Measurements from ENCODE around the gene LIMS1.
A peak's percentile ranks its signal among the peaks of the same experiment; 100 is the strongest.
"Not testable (repeated sequence)": the region's sequence is repeated elsewhere in the genome, so short reads cannot be mapped to it uniquely, and the experiment has no call there.

LIMS1 gene

DNA sequence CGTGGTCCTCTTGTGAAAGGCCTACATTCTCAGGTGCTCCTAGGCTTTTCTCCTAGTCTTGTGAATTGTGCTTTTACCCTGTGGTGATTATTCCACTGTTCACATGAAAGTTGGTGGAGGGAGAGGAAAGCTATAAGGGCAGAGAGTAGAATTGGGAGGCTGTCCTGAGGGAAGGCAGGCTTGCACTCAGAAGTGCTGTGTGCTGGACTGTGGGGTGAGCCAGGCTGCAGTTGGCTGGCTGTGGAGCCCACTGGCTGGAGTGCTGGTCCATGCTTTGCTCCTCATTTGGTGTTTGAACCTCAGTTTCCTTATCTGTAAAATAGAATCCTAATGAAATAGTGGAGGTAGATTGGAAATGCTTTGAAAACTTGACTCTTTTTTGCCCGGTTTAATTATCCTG, 21.3 kb downstream of the LIMS1 start:
- DNase-seq (ENCODE audit: insufficient read length), result no peak
- TF ChIP-seq POLR2AphosphoS5 (IDR thresholded peaks at IDR 0.05; ENCODE audit: low read depth, low read length) (no peak), POLR2A (IDR thresholded peaks at IDR 0.05; ENCODE audit: low read depth, low read length) (no peak), TAF1 (IDR thresholded peaks at IDR 0.05; ENCODE audit: borderline replicate concordance, low read depth, low read length) (no peak)
- FAIRE-seq, result no peak

DNA sequence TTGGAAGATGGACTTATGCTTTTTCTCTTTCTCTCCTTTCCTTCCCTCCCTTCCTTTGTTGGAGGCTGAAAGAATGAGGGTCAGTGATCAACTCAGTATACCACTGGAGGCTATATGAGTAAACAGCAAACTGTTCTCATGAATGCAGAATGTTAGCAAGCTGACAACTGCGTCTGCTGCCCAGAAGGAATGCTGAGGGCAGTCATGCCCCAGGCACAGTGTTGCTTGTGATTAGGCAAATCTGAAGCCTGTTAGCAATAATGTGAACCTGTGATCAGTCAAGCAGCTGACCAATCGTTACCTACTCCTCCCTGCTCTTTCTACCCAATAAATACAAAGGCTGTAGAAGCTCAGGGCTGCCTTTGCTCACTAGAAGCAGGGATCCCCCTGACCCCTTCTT, 22.3 kb downstream of the LIMS1 start:
- not testable (repeated sequence) for FAIRE-seq

DNA sequence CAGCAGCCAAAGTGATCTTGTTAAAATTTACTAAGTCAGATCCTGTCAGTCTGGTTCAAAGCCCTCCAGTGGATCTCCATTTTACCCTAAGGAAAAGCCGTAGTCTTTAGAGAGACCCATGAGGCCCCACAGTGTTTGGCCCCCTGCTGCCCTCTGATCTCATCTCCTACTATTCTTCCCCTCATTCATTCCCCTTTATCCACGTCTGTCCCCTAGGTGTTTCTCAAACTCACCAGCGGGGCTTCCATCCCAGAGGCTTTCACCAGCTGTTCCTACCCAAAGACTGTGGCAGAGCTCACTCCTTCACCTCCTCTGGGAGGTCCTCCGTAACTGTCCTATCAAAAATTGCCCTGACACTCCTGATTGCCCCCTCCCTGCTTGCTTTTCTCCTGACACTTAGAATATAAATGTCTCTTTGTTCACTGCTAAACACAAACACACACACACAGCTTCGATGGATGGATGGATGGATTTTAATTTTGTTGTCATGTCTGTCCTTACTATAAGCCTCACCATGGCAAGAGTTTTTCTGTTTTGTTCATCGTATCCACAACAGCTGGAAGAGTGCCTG, 26.1 kb downstream of the LIMS1 start:
- TF ChIP-seq TAF1 (IDR thresholded peaks at IDR 0.05; ENCODE audit: borderline replicate concordance, low read depth, low read length) (no peak), POLR2A (IDR thresholded peaks at IDR 0.05; ENCODE audit: low read depth, low read length) (no peak), POLR2AphosphoS5 (IDR thresholded peaks at IDR 0.05; ENCODE audit: low read depth, low read length) (no peak)
- DNase-seq (ENCODE audit: insufficient read length) (no peak), FAIRE-seq (no peak)

More for the DNA sequence above, 22.3 kb downstream of the LIMS1 start:
- not testable (repeated sequence) for DNase-seq (ENCODE audit: insufficient read length)

DNA sequence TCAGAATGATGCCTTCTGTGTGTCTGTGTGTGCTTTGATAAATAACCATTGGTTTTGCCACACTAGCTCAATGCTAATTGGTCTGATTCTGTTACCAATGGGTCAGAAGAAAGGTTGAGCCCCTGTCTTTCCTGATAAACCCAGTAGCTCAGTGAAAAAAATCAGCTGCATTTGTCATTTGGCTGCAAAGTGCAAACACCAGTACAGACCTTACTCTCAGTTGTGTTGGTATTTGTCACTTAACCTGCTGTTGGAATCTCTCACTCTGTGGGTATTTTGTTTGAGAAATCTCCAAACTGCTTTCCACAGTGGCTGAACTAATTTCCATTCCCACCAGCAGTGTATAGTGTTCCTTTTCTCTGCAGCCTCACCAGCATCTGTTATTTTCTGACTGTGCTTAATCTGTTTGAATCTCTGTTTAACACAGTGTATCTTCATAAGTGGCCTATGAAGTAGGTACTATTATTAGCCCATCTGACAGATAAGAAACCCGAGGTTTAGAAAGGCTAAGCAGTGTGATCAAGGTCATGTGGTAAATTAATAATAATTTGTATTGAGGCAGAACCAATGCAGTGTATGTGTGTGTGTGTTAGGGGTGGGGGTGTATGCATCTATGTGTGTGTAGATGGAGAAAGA, 26.7 kb downstream of the LIMS1 start:
- TF ChIP-seq TAF1 (IDR thresholded peaks at IDR 0.05; ENCODE audit: borderline replicate concordance, low read depth, low read length) (no peak), POLR2A (IDR thresholded peaks at IDR 0.05; ENCODE audit: low read depth, low read length) (no peak), POLR2AphosphoS5 (IDR thresholded peaks at IDR 0.05; ENCODE audit: low read depth, low read length) (no peak)
- FAIRE-seq, result no peak
- no peak for DNase-seq (ENCODE audit: insufficient read length)

DNA sequence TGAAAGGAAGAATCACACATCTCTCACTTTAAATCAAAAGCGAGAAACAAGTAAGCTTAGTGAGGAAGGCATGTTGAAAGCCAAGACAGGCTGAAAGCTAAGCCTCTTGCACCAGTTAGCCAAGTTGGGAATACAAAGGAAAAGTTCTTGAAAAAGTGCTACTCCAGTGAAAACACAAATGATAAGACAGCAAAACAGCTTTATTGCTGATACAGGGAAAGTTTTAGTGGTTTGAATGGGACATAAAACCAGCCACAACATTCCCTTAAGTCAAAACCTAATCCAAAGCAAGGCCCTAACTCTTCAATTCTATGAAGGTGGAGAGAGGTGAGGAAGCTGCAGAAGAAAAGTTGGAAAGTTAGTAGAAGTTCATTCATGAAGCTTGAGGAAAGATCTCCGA, 28.0 kb downstream of the LIMS1 start:
- DNase-seq (ENCODE audit: insufficient read length) (no peak), FAIRE-seq (no peak)
- TF ChIP-seq POLR2AphosphoS5 (IDR thresholded peaks at IDR 0.05; ENCODE audit: low read depth, low read length) (no peak), POLR2A (IDR thresholded peaks at IDR 0.05; ENCODE audit: low read depth, low read length) (no peak), TAF1 (IDR thresholded peaks at IDR 0.05; ENCODE audit: borderline replicate concordance, low read depth, low read length) (no peak)

DNA sequence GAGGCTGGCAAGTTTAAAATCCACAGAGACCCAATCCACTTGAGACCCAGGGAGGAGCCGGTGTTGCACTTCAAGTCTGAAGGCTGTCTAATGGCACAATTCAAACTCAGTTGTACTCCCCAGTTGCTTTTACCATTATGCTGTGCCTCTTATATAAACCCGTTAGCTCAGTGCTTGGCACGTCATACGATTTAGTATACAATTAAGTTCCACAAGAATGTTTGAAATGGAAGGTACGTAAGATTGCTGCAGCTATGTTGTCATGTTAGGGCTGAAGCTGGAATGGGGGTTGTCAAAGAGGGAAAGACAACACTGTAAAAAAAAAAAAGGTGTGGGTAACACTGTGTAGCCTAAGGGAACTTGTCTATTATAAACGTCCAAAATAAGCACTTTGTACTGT, 30.2 kb downstream of the LIMS1 start:
- DNase-seq (ENCODE audit: insufficient read length) (no peak), FAIRE-seq (no peak)
- TF ChIP-seq POLR2A (IDR thresholded peaks at IDR 0.05; ENCODE audit: low read depth, low read length), result no peak
- no peak for TF ChIP-seq TAF1 (IDR thresholded peaks at IDR 0.05; ENCODE audit: borderline replicate concordance, low read depth, low read length)
- no peak for TF ChIP-seq POLR2AphosphoS5 (IDR thresholded peaks at IDR 0.05; ENCODE audit: low read depth, low read length)

DNA sequence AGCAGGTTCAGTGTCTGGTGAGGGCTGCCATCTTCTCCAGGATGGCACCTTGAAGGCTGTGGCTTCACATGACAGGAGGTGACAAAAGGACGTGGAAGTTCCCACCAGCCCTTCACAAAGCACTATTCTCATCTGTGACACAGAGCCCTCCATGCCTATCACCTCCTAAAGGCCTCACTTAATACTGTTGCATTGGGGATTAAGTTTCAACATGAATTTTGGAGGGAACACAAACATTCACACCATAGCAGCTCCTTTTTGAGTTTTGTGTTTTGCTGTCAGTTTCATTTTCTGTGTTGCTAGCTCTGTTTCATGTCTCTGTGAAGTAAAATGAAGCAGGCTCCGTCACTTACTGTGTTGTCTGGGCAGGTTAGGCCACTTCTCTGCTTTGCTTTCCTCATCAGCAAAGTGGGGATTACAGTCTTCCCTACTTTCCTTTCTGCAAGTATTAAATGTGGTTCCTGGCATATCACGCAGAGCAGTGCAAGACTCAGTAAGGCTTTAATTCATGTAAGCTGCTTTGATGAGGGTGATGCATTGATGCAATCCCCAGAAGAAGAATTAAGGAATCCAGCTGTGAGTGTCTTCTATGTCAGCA, 31.6 kb downstream of the LIMS1 start:
- peak; percentile 14 for FAIRE-seq
- no peak for TF ChIP-seq TAF1 (IDR thresholded peaks at IDR 0.05; ENCODE audit: borderline replicate concordance, low read depth, low read length)
- TF ChIP-seq POLR2A (IDR thresholded peaks at IDR 0.05; ENCODE audit: low read depth, low read length), result no peak
- no peak for TF ChIP-seq POLR2AphosphoS5 (IDR thresholded peaks at IDR 0.05; ENCODE audit: low read depth, low read length)
- DNase-seq (ENCODE audit: insufficient read length), result no peak

DNA sequence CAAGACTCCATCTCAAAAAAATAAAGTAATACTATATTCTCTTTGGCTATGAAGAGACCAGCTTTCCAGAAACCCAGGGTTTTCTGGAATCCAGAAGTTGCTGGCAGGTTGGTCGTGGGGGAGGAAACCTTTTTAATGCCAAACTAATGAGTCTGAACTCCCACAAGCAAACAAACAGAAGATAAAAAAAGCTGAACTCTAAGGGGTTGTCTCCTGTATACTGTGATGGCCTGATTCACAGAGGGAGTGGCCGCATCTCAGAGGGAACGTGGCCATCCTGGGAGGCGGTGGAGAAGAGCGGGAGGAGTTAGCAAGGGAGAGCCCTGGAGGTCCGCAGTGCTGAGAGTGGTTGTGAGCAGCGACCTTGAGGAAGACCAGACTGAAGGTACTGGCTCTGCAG, 36.1 kb downstream of the LIMS1 start:
- FAIRE-seq, result no peak
- no peak for TF ChIP-seq POLR2AphosphoS5 (IDR thresholded peaks at IDR 0.05; ENCODE audit: low read depth, low read length)
- DNase-seq (ENCODE audit: insufficient read length), result no peak

DNA sequence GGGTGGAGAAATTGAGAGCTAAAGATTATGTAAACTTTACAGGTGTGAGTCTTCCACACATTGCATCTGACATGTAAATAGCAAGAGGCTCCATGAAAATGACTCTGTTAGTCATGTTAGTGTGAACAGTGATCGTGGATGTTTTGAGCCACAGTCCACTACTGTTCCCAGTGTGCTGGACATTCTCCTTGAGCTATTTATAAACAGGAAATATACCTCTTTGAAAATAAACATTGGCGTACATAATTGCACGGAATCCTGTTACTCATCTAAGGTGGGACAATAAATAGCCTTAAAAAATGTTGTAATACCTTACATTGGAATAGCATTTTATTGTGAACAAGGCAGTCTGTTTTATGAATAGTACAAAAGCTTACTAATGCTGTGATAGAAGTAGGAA, 37.0 kb downstream of the LIMS1 start:
- DNase-seq (ENCODE audit: insufficient read length) (no peak), FAIRE-seq (no peak)
- no peak for TF ChIP-seq TAF1 (IDR thresholded peaks at IDR 0.05; ENCODE audit: borderline replicate concordance, low read depth, low read length)
- no peak for TF ChIP-seq POLR2AphosphoS5 (IDR thresholded peaks at IDR 0.05; ENCODE audit: low read depth, low read length)
- TF ChIP-seq POLR2A (IDR thresholded peaks at IDR 0.05; ENCODE audit: low read depth, low read length), result no peak

DNA sequence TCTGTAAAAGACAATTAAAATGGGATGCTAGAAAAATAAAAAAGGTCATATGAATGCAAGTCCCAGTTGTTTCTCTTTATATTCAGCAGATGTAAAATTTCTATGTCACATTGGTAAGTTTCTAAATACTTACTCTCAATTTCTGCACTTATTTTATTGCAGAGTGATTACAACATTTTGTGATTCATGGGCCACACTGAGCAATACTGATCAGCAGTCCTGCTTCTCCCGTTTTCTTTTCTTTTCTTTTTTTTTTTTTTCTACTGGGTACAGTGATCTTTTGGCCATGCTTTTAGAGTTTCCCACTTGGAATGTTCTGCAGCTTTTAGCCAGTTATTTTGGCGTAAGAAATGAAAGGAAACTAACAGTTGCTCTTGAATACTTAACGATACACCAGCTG, 38.8 kb downstream of the LIMS1 start:
- FAIRE-seq (no peak), DNase-seq (ENCODE audit: insufficient read length) (no peak)
- no peak for TF ChIP-seq POLR2AphosphoS5 (IDR thresholded peaks at IDR 0.05; ENCODE audit: low read depth, low read length)
- TF ChIP-seq POLR2A (IDR thresholded peaks at IDR 0.05; ENCODE audit: low read depth, low read length), result no peak
- no peak for TF ChIP-seq TAF1 (IDR thresholded peaks at IDR 0.05; ENCODE audit: borderline replicate concordance, low read depth, low read length)

DNA sequence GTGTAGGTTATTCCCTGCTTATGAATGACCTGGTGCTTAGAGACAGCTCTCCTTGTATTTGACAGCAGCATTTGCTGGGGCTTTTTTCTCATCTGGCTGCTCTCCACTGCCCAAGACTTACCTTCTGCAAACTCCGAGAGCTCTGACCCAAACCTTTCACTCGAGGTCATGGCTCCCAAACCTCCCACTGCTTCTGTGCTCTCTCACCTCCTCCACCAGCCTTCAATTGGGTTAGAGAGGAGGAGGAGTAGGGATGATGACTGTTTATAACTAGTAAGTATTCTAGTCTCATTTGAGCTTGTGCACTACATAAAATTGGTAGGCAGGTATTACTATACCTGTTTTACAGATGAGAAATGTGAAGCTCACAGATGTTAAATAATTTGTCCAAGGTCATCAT, 40.1 kb downstream of the LIMS1 start:
- TF ChIP-seq POLR2A (IDR thresholded peaks at IDR 0.05; ENCODE audit: low read depth, low read length) (no peak), TAF1 (IDR thresholded peaks at IDR 0.05; ENCODE audit: borderline replicate concordance, low read depth, low read length) (no peak), POLR2AphosphoS5 (IDR thresholded peaks at IDR 0.05; ENCODE audit: low read depth, low read length) (no peak)
- DNase-seq (ENCODE audit: insufficient read length), result no peak
- no peak for FAIRE-seq

DNA sequence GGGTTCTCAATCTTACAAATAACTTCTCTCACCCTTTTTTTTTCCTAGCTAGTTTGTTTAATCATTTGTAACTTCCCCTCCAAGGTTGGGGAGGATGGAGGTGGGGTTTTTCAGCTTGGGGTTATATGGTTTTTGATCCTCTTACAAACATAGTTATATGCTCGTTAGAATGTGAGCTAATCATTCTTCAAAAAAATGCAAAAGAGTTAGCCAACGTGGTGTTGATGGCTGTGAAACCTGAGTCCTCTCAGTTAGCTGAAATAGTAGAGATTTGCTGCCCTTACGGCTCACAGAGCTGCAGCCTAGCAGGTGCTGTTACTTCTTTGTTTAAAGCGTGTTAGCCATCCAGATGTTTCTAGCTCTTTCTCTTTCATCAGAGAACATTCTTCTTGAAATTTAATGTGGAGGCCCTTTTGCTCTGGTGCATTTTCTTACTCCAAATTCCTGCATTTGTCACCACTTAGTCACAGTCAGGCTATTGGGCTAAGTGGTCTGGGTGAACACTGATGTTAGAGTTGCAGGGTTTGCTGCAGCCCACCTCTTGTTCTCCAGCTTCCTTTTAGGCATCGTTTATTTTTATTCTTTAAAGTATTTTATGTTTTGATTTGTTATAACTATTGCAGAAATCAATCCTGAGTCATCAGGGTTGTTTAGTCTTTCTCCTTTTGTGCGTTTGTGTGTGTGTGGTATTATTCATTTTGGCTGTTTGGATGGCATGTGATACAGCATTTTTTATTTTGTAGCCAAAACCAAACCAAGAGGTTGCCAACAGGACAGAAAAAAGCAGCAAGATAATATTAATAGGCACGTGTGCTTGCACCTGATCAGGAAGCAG, 41.1 kb downstream of the LIMS1 start:
- no peak for DNase-seq (ENCODE audit: insufficient read length)
- TF ChIP-seq POLR2A (IDR thresholded peaks at IDR 0.05; ENCODE audit: low read depth, low read length) (no peak), POLR2AphosphoS5 (IDR thresholded peaks at IDR 0.05; ENCODE audit: low read depth, low read length) (no peak), TAF1 (IDR thresholded peaks at IDR 0.05; ENCODE audit: borderline replicate concordance, low read depth, low read length) (no peak)
- FAIRE-seq, result peak; percentile 33

Data from GM12892 (cell line).